Keratinocyte (primary cell): ENCODE results near the gene CERS4.

ENCODE experiments used
- EZH2 ChIP-seq: IDR thresholded peaks from one replicate; pipeline ENCODE4 v1.6.1; 2012; ENCODE audit warnings: inconsistent platforms, mild to moderate bottlenecking, low read length, moderate library complexity
- TF ChIP-seq, protein P1 (sequence below), 3 experiments: IDR thresholded peaks in 1 of 3; conservative IDR thresholded peaks in 1 of 3; optimal IDR thresholded peaks in 1 of 3; 2 replicates in 2 of 3; 3 replicates in 1 of 3; pipeline versions ENCODE3 to v1.5.1; 2011; ENCODE audit warnings: low read length in 3 of 3, mild to moderate bottlenecking in 3 of 3, moderate library complexity in 2 of 3, control low read depth in 1 of 3, inconsistent platforms in 1 of 3; ENCODE audit not compliant: insufficient read depth in 2 of 3; ENCODE audit errors: extremely low read depth in 1 of 3

DNA sequence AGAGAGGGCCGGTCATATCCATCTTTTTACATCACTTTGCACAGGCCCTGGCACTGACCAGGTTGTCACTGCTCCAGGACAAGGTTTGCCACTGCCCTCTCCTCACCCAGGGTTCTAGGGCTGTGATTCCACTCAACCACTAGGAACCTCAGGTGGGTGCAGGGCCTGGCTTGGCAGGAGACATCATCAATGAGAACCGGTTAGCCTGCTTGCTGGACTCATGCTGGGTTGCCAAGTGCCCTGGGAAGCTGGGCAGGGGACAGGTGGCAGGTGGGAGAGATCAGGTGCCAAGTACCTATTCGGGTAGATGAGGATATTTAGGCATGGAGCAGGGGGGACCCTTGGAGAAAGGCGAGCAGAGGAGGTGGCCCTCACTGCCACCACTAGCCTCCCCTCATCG is 4.2 kb upstream of the CERS4 start:
- TF ChIP-seq, protein P1, sequence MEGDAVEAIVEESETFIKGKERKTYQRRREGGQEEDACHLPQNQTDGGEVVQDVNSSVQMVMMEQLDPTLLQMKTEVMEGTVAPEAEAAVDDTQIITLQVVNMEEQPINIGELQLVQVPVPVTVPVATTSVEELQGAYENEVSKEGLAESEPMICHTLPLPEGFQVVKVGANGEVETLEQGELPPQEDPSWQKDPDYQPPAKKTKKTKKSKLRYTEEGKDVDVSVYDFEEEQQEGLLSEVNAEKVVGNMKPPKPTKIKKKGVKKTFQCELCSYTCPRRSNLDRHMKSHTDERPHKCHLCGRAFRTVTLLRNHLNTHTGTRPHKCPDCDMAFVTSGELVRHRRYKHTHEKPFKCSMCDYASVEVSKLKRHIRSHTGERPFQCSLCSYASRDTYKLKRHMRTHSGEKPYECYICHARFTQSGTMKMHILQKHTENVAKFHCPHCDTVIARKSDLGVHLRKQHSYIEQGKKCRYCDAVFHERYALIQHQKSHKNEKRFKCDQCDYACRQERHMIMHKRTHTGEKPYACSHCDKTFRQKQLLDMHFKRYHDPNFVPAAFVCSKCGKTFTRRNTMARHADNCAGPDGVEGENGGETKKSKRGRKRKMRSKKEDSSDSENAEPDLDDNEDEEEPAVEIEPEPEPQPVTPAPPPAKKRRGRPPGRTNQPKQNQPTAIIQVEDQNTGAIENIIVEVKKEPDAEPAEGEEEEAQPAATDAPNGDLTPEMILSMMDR (optimal IDR thresholded peaks at IDR 0.05 in 1 of 3, IDR thresholded peaks at IDR 0.05 in 1 of 3, conservative IDR thresholded peaks at IDR 0.05 in 1 of 3; ENCODE audit: extremely low read depth in 1 of 3, insufficient read depth in 2 of 3, low read length in 3 of 3), result no peak
- TF ChIP-seq EZH2, result no peak
